ENCODE measurements around the gene PTH. TPM values are rescaled to one million over a fixed set of nuclear protein-coding genes. Genes with fewer than 3 reads are reported as not detected.

The PTH gene
- total RNA-seq, 1 experiment from 2014 or later, result not detected

Other genes starting within 250 kb of the PTH start
- gene BMAL1, start 218.2 kb downstream of the PTH start, total RNA-seq (2014; rRNA removed), result 4.7 and 10.9 TPM in 2 replicates
- gene BTBD10, start 32.8 kb downstream of the PTH start, total RNA-seq (2014; rRNA removed), result 30.2 and 32.5 TPM in 2 replicates
- gene FAR1, start 172.7 kb upstream of the PTH start, total RNA-seq (2014; rRNA removed), result 31.6 and 45.6 TPM in 2 replicates

All from PC-3 (cell line).